SH-SY5Y (cell line): Measurements from ENCODE around the gene HSD11B1L.

Experiments used
- GATA2 ChIP-seq: IDR thresholded peaks from 2 replicates; pipeline ENCODE4 v1.6.1; 2011; ENCODE audit warnings: mild to moderate bottlenecking, low read depth, low read length
- GATA3 ChIP-seq: IDR thresholded peaks from 2 replicates; pipeline ENCODE4 v1.6.1; 2011; ENCODE audit warnings: low read depth, mild to moderate bottlenecking, low read length, moderate library complexity

DNA sequence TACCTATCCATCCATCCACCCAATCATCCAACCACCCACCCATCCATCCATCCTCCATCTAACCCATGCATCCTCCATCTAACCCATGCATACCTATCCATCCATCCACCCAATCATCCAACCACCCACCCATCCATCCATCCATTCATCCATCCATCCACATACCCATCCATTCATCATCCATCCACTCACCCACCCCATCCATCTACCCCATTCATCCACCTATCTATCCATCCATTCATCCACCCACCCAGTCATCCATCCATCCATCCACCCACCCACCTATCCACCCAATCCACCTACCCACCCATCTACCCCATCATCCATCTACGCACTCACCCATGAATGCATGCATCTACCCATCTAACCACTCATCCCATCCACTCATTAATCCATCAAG, 7.1 kb upstream of the HSD11B1L start:
- TF ChIP-seq GATA2 (no peak), GATA3 (no peak)
